ENCODE results near the gene NINL. TPM values are rescaled to one million over a fixed set of nuclear protein-coding genes. Genes with fewer than 3 reads are reported as not detected.

The NINL gene
- total RNA-seq, 1 experiment from 2014 or later = 1.2 TPM

GRCh38 chr20:25537890-25538289 lies 47.4 kb downstream of the NINL start:
- intact Hi-C loops (cut with micrococcal nuclease) = no loop called here
- Mint-ChIP-seq H3K4me3 (ENCODE audit: unreplicated experiment) (no peak overlapping the region), H3K27ac (ENCODE audit: low read depth, unreplicated experiment) (no peak overlapping the region), H3K4me1 (ENCODE audit: insufficient read depth, unreplicated experiment) (no peaks in the 10 kb centered on the region), H3K9me3 (ENCODE audit: unreplicated experiment) (no peaks in the 10 kb centered on the region), H3K36me3 (ENCODE audit: insufficient read depth, unreplicated experiment) (no peaks in the 10 kb centered on the region), H3K27me3 (ENCODE audit: insufficient read depth, unreplicated experiment) (no peaks in the 10 kb centered on the region)
- ChIA-PET POLR2A (interaction anchor here (0.7 kb wide), 1 partner anchor 74 kb away, joined by 3 read pairs; no protein-coding TSS in a partner anchor), CTCF (interaction anchor here (0.5 to 5.2 kb wide), 10 partner anchors 11 to 319 kb away, joined by 3 to 64 read pairs (median 4); no protein-coding TSS in a partner anchor)
- no peak for DNase-seq (ENCODE audit: unreplicated experiment)
- TF ChIP-seq CTCF (IDR thresholded peaks at IDR 0.05; ENCODE audit: unreplicated experiment) = no peak
- no TSS peak for BruUV-seq (replicated peaks)

GRCh38 chr20:25535762-25536161 lies 49.6 kb downstream of the NINL start:
- H3K9me3 Mint-ChIP-seq (ENCODE audit: unreplicated experiment) = peaks cover under 1% of the 10 kb centered on the region
- H3K4me1 Mint-ChIP-seq (ENCODE audit: insufficient read depth, unreplicated experiment) = no peaks in the 10 kb centered on the region
- POLR2A ChIA-PET = no interaction called here
- DNase-seq (ENCODE audit: unreplicated experiment) = no peak
- H3K27ac Mint-ChIP-seq (ENCODE audit: low read depth, unreplicated experiment) = no peak overlapping the region
- CTCF ChIA-PET = no interaction called here
- H3K36me3 Mint-ChIP-seq (ENCODE audit: insufficient read depth, unreplicated experiment) = no peaks in the 10 kb centered on the region
- BruUV-seq (replicated peaks) = no TSS peak
- H3K27me3 Mint-ChIP-seq (ENCODE audit: insufficient read depth, unreplicated experiment) = no peaks in the 10 kb centered on the region
- no peak for TF ChIP-seq CTCF (IDR thresholded peaks at IDR 0.05; ENCODE audit: unreplicated experiment)
- intact Hi-C loops (cut with micrococcal nuclease) = no loop called here
- no peak overlapping the region for H3K4me3 Mint-ChIP-seq (ENCODE audit: unreplicated experiment)

GRCh38 chr20:25534845-25535244 lies 50.5 kb downstream of the NINL start:
- POLR2A ChIA-PET = no interaction called here
- no peaks in the 10 kb centered on the region for H3K36me3 Mint-ChIP-seq (ENCODE audit: insufficient read depth, unreplicated experiment)
- no TSS peak for BruUV-seq (replicated peaks)
- no peak overlapping the region for H3K4me3 Mint-ChIP-seq (ENCODE audit: unreplicated experiment)
- CTCF ChIA-PET = no interaction called here
- no peak for DNase-seq (ENCODE audit: unreplicated experiment)
- H3K27me3 Mint-ChIP-seq (ENCODE audit: insufficient read depth, unreplicated experiment) = no peaks in the 10 kb centered on the region
- peaks cover 7% of the 10 kb centered on the region for H3K9me3 Mint-ChIP-seq (ENCODE audit: unreplicated experiment)
- no peaks in the 10 kb centered on the region for H3K4me1 Mint-ChIP-seq (ENCODE audit: insufficient read depth, unreplicated experiment)
- intact Hi-C loops (cut with micrococcal nuclease) = no loop called here
- TF ChIP-seq CTCF (IDR thresholded peaks at IDR 0.05; ENCODE audit: unreplicated experiment) = no peak
- no peak overlapping the region for H3K27ac Mint-ChIP-seq (ENCODE audit: low read depth, unreplicated experiment)

GRCh38 chr20:25533920-25534700 lies 51.2 kb downstream of the NINL start:
- no peak for DNase-seq (ENCODE audit: unreplicated experiment)
- H3K9me3 Mint-ChIP-seq (ENCODE audit: unreplicated experiment) = peaks cover 7% of the 10 kb centered on the region
- CTCF ChIA-PET = interaction anchor here (0.9 kb wide), 3 partner anchors 11 to 46 kb away, joined by 3 to 4 read pairs (median 4); no protein-coding TSS in a partner anchor
- H3K4me3 Mint-ChIP-seq (ENCODE audit: unreplicated experiment) = no peak overlapping the region
- H3K27ac Mint-ChIP-seq (ENCODE audit: low read depth, unreplicated experiment) = no peak overlapping the region
- POLR2A ChIA-PET = no interaction called here
- H3K36me3 Mint-ChIP-seq (ENCODE audit: insufficient read depth, unreplicated experiment) = no peaks in the 10 kb centered on the region
- intact Hi-C loops (cut with micrococcal nuclease) = no loop called here
- H3K27me3 Mint-ChIP-seq (ENCODE audit: insufficient read depth, unreplicated experiment) = no peaks in the 10 kb centered on the region
- TF ChIP-seq CTCF (IDR thresholded peaks at IDR 0.05; ENCODE audit: unreplicated experiment) = no peak
- H3K4me1 Mint-ChIP-seq (ENCODE audit: insufficient read depth, unreplicated experiment) = no peaks in the 10 kb centered on the region
- BruUV-seq (replicated peaks) = no TSS peak
